Stimulated activated CD4-positive, alpha-beta T cell treated with anti-CD3 and anti-CD28 coated beads, TNF-alpha, amount 100 ng/mL, for 1 hour (primary cell): ENCODE data around the gene MPST.
"Not testable (repeated sequence)": the region's sequence is repeated elsewhere in the genome, so short reads cannot be mapped to it uniquely, and the experiment has no call there.

Experiments
- DNase-seq, 3 donors: peaks; one replicate each; pipeline ENCODE4 v3.0.0-alpha.2; 2020; ENCODE audit warnings: low read depth in 3 of 3, low spot score in 1 of 3

The MPST gene

GRCh38 chr22:37019309-37020191, at the start of gene MPST, which contains the start of gene TST:
MPST (plus strand) TSS chr22:37019742; CDS start chr22:37019837, 95 bp downstream.
TST (minus strand) TSS chr22:37019447; CDS start chr22:37018732, 715 bp downstream.
- peak in 2 of 3 donors; percentile 10 to 13 for DNase-seq

GRCh38 chr22:36971341-36972125, 48.0 kb upstream of the MPST start:
- DNase-seq, result no peak

DNA sequence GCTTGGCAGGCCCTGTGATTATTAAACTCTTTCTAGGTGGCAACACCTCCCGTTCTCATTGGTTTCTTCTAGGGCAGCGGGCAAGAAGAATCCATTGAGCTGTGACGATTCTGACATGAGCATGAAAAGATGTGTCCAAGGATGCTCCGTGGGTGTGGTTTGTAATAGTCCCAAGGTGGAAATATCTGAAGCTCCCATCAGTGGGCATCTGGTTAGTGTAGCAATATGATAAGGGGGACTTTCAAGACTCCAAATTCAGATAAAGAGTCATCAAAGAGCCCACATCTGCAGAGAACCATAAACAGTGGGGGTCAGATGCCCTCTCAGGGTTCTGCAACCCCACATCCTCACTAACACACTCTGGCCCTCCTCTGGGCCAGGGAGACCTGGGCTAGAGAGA, 42.9 kb upstream of the MPST start:
- DNase-seq, result no peak

DNA sequence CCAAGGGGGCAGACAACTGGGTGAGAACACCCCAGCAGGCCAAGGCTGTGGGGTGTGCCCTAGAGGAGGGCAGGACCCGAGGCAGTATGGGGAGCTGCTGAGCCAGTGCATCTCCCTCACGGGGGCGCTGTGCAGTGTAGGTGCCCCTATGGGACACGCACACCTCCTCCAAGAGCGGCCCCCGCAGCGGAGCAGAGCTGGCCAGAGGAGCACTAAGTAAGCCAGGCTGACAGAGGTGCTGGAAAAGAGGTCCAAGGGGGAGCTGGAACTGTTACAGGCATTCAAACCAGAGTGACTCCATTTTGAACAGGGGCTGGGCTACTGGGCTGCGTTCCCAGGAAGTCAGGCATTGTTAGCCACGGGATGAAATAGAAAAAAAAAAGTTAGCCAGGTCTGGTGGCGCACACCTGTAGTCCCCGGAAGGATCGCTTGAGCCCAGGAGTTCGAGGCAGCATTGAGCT, 42.1 kb upstream of the MPST start:
- DNase-seq, result peak; percentile 22 to 77 (median 41)

DNA sequence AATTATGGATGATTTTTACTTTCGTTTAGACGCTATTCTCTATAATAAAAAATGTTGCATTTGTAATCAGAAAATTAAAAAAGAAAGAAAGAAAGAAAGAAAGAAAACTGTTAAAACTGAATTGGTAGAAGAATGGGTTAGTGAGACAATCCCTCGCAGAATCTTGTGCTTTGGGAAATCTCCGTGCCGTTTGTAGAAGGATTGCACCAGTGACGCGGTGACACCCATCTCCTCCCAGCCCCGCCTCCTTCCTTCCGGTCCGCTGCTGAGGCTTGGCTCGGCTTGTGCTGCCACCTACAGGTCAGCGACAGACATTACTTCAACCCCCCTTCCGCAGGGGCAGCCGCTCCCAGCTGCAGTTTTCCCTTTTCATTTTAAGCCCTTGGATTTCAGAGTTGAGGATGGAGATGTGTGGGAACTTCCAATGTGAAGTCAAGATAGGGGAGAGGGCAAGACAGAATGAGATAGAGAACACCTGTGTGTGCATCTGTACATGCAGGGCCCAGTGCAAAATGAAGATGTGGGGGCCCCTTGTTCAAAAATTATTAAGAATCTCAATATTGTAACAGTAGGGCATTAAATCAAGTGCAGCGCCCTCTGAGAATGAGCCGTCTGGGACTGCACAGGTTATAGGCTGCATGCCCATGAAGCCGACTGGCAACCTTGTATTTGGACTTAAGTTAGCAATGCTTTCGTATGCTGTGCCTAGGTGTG, 41.4 kb upstream of the MPST start:
- DNase-seq, result peak; percentile 71 to 84 (median 79)

GRCh38 chr22:36979016-36979910, 40.3 kb upstream of the MPST start:
- no peak for DNase-seq

DNA sequence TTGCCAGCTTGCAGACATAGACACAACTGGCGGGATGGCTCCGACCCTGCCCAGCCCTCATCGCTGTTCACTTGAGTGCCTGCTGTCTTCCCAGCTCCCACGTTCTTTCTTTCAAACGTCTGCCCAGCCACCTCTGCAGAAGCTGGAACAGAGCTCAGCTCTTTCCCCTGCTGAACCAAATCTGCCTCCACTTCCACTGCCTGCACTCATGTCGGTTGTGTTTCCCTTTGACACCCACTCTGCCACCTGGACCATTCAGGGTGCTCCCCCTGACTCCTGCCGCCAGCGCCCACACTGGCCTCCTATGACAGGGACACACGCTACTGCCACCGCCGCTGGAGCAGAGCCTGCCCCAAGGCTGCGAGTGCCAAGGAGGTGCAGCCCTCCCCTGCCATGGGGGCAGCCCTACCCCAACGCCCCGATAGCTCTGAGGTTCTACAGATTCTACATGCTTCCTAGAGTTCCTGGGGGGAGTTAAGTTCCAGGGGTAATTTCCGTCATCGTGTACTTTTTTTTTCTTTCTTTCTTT, 38.2 kb upstream of the MPST start:
- DNase-seq, result no peak

DNA sequence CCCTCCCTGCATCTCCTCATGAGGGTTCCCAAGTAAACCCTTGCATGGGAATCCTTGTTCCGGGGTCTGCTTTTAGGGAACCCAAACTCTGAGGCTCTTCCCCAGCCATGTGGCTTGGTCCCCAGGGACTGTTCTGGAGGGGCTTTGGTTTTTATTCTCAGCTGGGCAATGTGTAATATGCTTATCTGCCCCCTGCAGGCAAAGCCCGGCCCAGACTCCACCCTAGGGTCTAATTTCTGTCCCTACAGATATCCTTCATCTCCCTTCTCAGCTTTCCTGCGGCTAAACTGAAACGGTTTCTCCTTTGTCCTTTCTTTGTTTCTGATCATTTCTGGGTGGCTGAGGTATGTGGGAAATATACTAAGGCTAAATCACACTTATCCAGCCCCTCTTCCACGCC, 37.4 kb upstream of the MPST start:
- DNase-seq, result no peak

GRCh38 chr22:36985211-36985889, 34.2 kb upstream of the MPST start:
- DNase-seq, result no peak

GRCh38 chr22:36986242-36986821, 33.2 kb upstream of the MPST start:
- DNase-seq, result peak in 1 of 3 donors; percentile 14

DNA sequence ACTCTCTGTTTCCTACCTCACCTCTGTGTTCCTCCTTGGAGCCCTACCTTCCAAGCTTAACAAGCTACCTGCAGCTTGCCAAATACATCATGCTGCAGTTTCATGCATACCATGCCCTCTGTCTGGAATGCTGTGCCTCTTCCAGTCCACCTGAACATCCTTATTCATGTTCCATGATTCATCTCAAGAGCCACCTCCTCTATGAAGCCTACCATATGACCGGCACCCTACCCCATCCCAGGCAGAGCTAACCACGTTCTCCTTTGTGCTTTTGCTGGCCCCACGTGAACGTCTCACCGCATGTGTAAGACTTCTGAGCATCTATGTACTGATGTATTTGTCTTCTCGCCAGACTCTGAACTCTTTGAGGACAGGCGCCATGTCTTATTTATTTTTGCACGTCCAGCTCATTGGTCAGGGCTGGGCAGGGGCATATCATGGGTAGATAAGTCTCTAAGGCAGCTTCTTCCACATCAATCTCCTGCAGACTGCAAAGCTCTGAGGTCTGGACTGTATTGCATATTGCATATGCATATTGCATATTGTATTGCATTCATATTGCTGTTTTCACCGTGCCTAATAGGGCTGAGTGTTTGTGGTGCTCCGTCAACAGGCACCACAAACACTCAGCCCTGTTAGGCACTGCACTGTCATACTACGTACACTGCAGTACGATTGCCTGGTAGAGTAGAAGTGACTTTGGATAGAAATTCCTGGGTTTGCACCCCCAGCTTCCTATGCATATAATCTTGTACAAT, 31.3 kb upstream of the MPST start:
- DNase-seq, result no peak

DNA sequence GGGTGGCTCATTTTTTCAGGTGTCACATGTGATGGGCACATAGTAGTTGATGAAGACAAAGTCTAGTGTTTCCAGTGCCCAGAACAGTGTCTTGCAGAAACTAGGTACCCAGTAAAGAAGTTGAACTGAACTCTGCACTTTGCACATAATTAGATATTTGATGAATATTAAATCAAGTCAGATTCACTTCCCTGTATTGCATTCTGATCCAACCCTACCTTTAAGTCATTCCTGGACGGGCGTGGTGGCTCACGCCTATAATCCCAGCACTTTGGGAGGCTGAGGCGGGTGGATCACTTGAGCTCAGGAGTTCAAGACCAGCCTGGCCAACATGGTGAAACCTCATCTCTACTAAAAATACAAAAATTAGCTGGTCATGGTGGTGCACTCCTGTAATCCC, 30.5 kb upstream of the MPST start:
- DNase-seq, result not testable (repeated sequence)

DNA sequence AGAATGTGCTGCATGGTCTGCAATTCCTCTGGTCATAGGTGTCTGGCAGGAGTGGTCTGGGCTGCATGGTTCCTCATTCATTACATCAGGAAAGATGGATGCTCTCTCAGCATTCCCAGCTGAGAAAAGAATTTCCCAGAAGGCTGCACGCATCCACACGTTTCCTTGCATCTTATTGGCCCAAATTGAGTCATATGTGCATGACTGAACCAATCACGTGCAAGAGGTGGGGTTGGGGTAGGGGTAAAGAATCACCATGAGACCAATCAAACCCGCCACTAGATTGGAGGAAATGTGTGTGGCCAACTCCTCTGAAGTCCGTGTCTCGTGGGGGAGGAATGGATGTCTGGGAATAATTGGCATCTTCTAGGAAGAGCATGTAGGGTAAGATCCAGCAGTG, 29.1 kb upstream of the MPST start:
- no peak for DNase-seq

GRCh38 chr22:36991206-36991605, 28.3 kb upstream of the MPST start:
- no peak for DNase-seq

DNA sequence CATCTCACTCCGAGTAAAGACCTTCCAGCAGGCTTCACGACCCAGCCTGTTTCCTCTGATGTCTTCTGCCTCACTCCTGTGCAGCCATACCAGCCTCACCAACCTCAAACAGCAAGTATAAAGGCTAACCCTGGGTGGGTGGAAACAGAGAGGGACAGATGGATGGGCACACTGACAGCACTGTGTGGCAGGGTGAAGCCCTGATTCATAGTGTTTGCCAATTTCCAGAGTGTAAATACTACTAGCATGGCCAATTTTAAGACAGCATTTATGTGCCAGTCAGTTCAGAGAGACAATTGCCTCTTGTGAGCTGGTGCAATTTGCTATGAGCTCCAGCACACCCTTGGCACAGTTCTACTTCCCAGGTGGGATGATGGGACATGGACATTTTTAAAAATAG, 21.8 kb upstream of the MPST start:
- no peak for DNase-seq

DNA sequence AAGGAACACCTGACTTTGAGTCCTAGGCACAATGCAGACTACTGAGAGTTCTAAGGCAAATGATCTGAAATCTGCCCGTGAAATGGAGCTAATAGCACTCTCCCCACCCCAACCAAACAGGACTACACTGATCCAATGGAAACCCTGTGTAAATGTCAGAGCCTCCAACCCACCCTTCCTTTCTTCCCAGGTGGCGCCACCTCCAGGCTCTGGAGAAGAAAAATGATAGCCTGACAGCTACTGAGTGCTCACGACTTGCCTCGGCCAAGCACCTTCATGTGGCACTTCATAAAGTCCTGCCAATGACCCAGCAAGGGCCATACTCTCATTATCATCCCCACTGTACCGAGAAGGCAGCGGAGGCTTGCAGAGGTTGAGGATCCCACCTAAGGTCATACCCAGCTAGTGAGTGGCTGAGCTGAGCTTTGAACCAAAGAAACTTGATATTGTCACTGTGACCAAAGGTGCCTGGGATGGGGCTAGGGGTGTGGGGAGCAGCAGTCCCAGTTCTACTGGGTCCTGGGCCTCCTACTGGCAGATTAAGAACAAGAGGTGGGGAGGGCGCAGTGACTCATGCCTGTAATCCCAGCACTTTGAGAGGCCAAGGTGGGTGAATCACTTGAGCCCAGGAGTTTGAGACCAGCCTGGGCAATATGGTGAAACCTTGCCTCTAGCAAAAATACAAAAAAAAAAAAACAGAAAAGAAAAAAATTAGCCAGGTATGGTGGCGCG, 20.8 kb upstream of the MPST start:
- no peak for DNase-seq

- no peak for DNase-seq
Observed at GRCh38 chr22:36999463-36999862, 20.1 kb upstream of the MPST start.
